ENCODE data around the gene PRKD2.

- TF ChIP-seq CTCF (IDR thresholded peaks at IDR 0.05; ENCODE audit: low read depth, low read length, missing input control) (no peak), YY1 (IDR thresholded peaks at IDR 0.05) (no peak), TAF1 (conservative IDR thresholded peaks at IDR 0.05) (no peak), ATF3 (IDR thresholded peaks at IDR 0.05) (no peak), NR2F2 (IDR thresholded peaks at IDR 0.05) (no peak), MAX (IDR thresholded peaks at IDR 0.05) (no peak), RAD21 (IDR thresholded peaks at IDR 0.05) (no peak)
Observed at GRCh38 chr19:46737298-46737654, 20.4 kb upstream of the PRKD2 start.

All from liver (tissue), 3 donors.